Astrocyte of the spinal cord (primary cell): ENCODE measurements around the gene WRAP53.
A peak's percentile ranks its signal among the peaks of the same experiment; 100 is the strongest.

Experiments used
- DNase-seq: peaks from one replicate; pipeline ENCODE4 v3.0.0; 2011; ENCODE audit warnings: low read depth, low spot score
- H3K4me3 ChIP-seq: 2 replicates; pipeline ENCODE4 v1.5.1; 2011; ENCODE audit warnings: low read depth, mild to moderate bottlenecking, low read length, moderate library complexity
- CTCF ChIP-seq: IDR thresholded peaks from 2 replicates; pipeline ENCODE4 v1.5.1; 2012; ENCODE audit warnings: low read depth, mild to moderate bottlenecking, low read length, inconsistent platforms
- in situ Hi-C: cut with HindIII; loops from 2 replicates; pipeline ENCODE4 v1.10.0; 2017; ENCODE audit warnings: low sequenced_read_pairs

WRAP53 gene

GRCh38 chr17:7695586-7695985 lies 7.3 kb downstream of the WRAP53 start:
- in situ Hi-C loops, result no loop called here
- TF ChIP-seq CTCF, result no peak
- DNase-seq, result no peak
- H3K4me3 ChIP-seq, result no peak overlapping the region

GRCh38 chr17:7697828-7698588 lies 9.7 kb downstream of the WRAP53 start:
- TF ChIP-seq CTCF, result no peak
- no peak overlapping the region for H3K4me3 ChIP-seq
- in situ Hi-C loops, result no loop called here
- DNase-seq, result no peak

- no peak for TF ChIP-seq CTCF
- in situ Hi-C loops, result no loop called here
- DNase-seq, result no peak
- no peak overlapping the region for H3K4me3 ChIP-seq
These were observed 12.2 kb downstream of the WRAP53 start for GRCh38 chr17:7700510-7700909.

- no peak for DNase-seq
These were observed 13.4 kb downstream of the WRAP53 start for GRCh38 chr17:7701681-7702080.

GRCh38 chr17:7702776-7703175 lies 14.5 kb downstream of the WRAP53 start:
- in situ Hi-C loops, result no loop called here
- TF ChIP-seq CTCF, result no peak
- H3K4me3 ChIP-seq, result no peak overlapping the region
- no peak for DNase-seq

More at GRCh38 chr17:7701681-7702080, 13.4 kb downstream of the WRAP53 start:
- in situ Hi-C loops, result no loop called here
- H3K4me3 ChIP-seq, result no peak overlapping the region
- no peak for TF ChIP-seq CTCF

- DNase-seq, result peak; percentile 56
- no peak for TF ChIP-seq CTCF
- H3K4me3 ChIP-seq, result no peak overlapping the region
- in situ Hi-C loops, result no loop called here
These were observed 15.6 kb downstream of the WRAP53 start for GRCh38 chr17:7703584-7704479.
